Erythroblast (primary cell): Measurements from ENCODE around the gene UBL4B.

Source experiments
- DNase-seq, 2 experiments: peaks; one replicate each; lab custom pipeline; 2025; lab: John Stamatoyannopoulos, UW
- GATA1 ChIP-seq: IDR thresholded peaks from 2 replicates; pipeline ENCODE4 v1.6.1; 2011; ENCODE audit warnings: low read depth, mild to moderate bottlenecking, control low read depth, low read length, moderate library complexity
- POLR2A ChIP-seq: IDR thresholded peaks from 2 replicates; pipeline ENCODE4 v1.6.1; 2011; ENCODE audit warnings: mild to moderate bottlenecking, low read length

Gene UBL4B

DNA sequence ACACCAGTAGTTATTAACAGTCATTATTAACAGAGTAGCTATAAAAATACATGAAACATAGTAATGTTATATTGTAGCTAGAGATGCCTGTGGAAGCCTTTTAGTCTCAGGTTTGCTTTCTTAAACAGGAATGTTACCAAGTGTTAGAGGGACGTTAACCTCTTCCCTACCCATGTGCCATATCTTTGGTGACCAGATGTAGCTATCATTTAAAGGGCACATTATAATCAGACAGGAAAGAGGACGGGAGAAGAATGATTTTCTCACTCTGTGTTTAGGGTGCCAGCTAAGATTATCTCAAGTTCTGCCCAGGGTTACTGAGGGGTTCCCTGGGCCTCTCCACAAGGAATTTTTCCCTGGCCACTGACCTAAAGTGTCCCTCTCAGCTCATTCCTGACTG is 20.9 kb upstream of the UBL4B start:
- DNase-seq = no peak
- TF ChIP-seq POLR2A (no peak), GATA1 (no peak)

DNA sequence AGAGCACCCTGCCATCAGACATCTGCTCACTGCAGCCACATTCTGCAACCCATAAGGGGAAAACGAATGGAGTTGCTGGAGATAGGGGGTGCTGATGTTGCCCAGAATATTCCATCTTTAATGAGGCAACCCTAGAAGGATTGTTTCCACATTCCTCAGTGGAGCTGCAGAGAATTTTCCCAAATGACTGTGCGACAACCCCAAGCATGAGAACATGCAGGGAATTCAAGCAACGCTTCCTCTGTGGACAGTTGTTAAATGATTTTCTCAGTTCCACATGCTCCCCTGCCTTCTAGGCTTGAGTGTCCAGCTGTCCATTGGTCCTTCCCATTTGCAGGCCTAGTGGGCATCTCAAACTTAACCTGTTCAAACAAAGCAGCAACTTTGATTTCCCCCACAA is 20.5 kb upstream of the UBL4B start:
- DNase-seq = no peak
- TF ChIP-seq GATA1 = no peak
- no peak for TF ChIP-seq POLR2A

DNA sequence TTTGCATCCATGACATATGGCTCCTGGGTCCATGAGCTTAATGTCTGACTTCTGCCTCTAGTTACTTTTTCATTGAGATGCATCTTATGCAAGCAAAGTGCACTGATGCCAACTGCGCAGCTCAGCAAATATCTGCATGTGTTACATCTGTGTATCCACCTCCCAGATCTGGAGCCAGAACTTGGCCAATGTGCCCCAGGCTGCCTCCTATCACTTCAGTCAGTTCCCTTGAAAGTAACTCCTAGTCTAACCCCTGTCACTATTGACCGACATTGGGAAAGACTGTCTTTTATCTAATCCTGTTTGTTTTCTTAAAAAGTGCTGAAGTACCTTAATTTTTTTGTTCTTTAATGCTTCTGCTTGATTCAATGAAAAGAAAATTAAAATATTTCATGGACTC is 19.3 kb upstream of the UBL4B start:
- TF ChIP-seq GATA1 = no peak
- TF ChIP-seq POLR2A = no peak
- no peak for DNase-seq

DNA sequence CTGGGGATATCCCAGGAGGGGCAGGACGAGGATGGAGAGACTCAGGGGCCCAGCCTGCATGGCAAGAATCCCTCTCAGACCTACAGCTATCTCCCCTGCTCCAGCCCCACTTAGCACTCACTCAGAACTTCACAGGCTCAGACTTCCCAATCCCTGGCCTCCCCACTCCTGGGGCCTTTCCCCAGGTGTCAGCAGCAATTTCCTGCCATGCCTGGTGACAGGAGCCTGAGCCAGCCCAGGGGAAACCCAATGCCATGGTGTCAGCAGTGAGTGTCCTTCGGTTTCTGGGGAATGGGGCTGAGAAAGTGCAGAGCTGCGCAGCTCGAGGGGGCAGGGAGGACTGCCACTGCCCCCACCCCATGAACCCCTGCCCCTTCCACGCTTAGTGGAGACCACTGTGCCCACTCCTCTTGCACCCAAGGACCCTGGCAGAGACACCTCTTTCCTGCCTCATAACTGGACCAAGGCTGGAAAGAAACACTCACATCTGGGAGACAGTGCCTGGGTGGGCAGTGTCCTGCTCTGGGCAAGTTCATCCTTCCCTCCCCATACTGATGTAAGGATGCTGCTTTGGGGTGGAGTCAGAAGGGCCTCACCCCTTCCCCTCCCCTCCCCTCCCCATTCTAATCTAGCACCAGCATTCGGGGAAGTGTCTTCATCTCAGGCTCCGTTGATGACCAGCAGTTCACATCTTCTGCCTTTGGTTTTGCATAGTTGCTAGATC is 17.1 kb upstream of the UBL4B start:
- TF ChIP-seq GATA1 (no peak), POLR2A (no peak)
- DNase-seq = no peak

DNA sequence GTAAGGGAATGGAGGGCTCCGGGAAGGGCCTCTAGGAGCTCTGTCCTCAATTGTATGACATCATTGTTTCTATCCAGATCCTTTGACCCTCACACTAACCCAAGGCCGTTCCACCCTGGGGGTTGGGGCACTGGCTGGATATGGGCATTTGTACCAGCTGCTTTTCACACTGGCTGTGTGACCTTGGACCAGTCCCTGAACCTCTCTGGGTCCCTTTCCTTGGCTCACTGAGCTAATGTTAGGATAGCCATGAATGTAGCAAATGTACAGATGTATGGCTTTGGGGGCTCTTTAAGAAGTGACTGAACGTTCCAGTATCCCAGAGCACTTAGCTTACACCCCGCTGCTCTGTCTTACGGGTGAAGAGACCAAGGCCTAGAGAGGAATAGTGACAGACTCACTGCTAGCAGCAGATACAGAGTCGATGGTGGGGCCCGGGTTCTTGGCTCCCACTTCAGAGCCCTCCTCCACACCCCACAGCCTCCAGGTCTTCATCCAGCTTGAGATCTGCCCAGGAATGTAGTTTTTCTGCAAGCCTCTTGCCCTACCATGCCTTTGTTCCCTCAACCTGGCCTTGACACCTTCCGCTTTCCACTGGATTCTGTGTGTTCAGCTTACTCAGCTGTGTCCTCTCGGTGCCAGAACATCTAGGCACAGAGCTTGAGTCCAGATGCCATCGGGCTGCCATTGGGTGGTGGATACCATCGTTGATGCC is 14.6 kb upstream of the UBL4B start:
- no peak for DNase-seq
- no peak for TF ChIP-seq GATA1
- TF ChIP-seq POLR2A = no peak

DNA sequence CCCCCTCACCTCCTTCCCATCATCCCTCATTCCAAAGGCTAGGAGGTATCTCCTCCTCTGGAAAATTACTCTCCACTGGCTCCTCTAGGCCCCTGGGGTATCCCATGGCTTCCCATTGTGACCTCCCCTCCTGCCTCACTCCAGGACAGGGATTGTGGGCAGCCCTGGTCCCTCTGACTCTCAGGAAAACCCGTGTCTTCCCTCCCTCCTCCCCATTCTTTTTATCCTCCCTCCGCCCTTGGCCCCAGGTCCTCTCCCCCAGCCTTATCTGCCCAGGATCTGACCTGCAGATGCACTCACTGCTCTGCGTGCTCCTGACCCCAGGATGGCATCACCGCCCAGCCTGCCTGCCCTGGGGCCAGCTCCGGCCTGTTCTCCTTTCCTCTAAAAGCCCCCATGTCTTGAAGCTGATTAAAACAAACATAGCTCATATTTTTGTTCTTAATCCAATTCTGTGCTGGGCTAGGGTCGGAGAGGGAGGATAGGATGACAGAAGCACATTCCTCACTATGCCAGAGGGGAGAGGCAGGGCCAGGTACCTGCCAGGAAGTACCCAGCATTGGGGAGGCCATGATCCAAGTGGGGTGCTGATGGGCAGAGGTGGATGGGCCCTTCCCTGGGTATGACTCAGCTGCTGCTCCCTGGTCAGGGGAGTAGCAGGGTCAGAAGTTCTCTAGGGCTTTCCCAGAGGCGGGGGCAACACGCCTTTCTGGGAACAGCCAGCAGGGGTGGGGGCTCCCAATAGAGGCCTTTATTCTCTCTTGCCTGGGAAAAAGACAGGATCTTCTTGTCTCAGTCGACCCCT is 13.8 kb upstream of the UBL4B start:
- DNase-seq = no peak
- no peak for TF ChIP-seq GATA1
- TF ChIP-seq POLR2A = no peak

DNA sequence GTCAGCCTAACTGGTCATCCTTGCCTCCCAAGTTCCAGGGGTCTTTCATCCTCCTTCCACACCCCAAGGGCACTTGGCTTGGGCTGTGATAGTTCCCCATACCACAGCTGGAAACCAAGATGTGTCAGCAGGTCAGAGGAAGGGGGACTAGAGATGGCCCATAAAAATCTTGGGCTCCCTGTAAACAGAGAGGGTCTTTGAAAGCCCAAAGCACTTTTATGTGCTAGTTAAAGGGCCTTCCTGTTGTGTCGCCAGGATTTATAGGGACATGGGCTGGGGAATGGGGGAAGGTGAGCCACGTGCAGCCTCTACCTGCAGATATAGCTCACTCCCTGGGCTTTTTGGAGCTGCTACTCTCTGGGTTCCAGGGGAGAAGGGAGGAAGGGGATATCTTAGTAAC is 11.9 kb upstream of the UBL4B start:
- TF ChIP-seq GATA1 = no peak
- TF ChIP-seq POLR2A = no peak

DNA sequence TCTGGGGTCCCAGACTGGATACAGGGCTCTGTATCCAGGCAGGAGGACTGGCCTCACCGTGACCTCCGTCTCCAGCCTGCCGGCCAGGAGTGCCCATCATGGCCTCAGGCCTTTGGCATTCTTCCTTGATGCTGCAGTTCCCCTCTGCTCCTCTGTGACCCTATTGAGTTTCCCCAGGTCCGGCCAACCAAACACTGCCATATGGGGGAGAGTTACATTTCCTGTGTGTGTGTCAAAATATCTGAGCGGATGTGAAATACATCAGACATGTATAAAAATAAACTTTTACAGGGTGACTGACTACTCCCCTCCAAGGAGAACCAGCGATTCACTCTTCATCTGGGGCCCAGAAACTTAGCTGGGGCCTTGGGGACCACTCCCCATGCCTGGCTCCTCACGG is 10.2 kb upstream of the UBL4B start:
- TF ChIP-seq POLR2A = no peak
- no peak for TF ChIP-seq GATA1
- no peak for DNase-seq

More for the DNA sequence above, 11.9 kb upstream of the UBL4B start:
- no peak for DNase-seq

DNA sequence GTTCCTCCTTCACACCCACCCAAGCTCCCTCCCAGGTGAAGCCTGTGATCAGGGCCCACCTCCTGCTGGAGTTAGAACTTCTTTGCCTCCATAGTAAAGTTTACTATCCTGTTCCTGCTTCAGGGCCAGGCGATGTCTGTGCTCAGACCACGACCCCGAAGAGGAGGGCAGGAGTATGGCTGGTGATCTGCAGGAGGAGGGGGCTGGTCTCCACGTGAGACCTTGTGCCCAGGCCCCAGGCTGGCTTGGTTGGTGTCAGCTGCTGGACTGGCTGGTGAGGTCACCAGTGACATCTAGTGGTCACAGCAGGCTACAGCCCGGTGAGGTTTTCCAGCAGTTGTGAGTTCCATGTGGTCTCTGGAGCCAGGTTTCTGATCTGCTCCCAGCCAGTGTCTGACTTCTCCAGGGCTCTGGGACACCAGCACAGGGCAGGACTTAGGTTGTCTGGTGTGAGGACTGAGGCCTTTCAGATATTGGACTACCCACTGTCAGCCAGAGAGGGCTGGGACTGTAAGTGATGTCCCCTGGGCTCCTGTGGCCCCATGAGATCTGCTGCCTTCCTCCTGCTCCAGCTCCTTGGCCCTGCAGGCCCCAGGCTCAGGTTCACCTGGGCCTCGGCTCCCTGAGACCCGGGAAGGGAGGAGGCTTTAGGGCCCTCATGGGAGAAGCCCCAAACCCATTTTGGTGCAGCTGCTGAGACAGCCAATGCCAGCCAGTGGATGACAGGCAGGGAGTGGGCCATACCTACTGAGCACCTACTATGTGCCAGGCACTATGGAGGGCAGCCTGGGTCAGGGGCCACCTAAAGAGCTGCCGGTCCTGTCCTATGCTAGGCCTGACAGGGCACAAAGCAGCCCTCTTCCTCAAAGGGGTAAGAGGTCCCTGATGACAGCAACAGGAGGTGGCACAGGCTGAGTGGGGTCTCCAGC is 6.0 kb upstream of the UBL4B start:
- DNase-seq = peak; percentile 53 to 76
- TF ChIP-seq POLR2A (no peak), GATA1 (no peak)

DNA sequence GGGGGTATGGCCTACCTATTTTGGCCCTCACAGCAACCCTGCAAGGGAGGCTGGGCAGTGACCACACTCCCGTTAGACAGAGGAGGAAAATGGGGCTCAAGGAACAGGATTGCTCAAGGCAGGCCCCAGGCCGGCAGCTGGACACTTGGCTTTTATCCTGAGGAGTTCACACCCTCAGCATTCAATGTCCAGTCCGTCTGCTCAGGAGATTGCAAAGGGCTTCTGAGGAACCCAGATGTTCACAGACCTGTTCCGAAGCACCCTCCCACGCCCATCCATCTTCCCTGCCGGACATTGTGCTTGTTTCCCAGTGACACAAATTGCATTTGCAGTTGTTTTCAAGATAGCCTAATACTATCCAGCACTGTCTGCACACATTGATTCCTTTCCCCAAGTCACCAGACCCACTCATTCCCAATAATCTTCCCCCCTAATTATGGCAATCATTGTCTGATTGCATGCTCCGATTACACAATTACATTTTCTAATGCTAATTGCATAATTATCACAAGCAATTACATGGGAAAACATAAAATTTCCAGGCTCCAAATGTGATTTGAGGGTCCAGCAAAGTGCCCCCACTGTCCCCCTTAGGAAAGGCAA is 4.3 kb upstream of the UBL4B start:
- DNase-seq = no peak
- TF ChIP-seq POLR2A = no peak
- no peak for TF ChIP-seq GATA1

DNA sequence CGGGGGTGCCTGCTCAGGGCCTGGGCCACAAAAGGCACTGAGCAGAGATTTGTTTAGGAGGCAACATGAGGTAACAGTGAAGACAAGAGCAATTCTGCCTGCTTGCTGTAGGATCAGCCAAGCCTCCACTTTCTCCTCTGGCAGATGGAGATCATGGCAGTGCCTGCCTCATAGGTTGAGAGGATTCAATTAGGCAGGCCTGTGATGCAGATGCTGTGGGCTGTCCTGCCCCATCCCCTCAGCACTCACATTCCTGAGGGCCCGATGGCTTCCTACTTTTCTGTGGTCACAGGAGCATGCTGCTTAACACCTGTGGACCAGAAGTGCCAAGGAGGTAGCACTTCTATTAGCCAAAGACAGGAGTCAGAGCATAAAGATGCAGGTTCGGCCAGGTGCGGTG is 1.2 kb upstream of the UBL4B start:
- DNase-seq = no peak
- TF ChIP-seq POLR2A (no peak), GATA1 (no peak)

DNA sequence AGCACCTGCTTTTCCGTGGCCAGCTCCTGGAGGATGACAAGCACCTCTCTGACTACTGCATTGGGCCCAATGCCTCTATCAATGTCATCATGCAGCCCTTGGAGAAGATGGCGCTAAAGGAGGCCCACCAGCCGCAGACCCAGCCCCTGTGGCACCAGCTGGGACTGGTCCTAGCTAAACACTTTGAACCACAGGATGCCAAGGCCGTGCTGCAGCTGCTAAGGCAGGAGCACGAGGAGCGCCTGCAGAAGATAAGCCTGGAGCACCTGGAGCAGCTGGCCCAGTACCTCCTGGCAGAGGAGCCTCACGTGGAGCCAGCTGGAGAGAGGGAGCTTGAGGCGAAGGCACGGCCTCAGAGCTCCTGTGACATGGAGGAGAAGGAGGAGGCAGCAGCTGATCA is 413 bp downstream of the UBL4B start:
- TF ChIP-seq POLR2A = no peak
- no peak for TF ChIP-seq GATA1
- DNase-seq = no peak

DNA sequence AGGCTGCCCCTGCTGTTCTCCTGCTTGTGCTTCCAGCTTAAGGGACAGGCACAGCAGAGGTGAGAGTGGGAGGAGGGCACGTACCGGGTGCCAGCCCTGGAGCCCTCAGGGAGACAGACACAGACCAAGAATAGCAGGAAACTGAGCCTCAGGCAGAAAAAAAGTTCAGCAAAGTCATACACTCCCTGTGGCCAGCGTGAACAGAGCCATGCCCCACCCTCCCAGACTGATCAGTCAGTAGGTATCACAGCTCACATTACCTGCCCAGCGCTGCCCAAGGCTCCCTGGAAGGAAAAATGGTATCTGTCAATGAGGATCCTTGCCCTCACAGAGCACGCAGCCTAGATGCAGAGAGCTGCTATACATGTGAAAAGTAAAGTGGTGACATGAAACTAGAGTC is 1.3 kb downstream of the UBL4B start:
- DNase-seq = no peak
- TF ChIP-seq GATA1 (no peak), POLR2A (no peak)

DNA sequence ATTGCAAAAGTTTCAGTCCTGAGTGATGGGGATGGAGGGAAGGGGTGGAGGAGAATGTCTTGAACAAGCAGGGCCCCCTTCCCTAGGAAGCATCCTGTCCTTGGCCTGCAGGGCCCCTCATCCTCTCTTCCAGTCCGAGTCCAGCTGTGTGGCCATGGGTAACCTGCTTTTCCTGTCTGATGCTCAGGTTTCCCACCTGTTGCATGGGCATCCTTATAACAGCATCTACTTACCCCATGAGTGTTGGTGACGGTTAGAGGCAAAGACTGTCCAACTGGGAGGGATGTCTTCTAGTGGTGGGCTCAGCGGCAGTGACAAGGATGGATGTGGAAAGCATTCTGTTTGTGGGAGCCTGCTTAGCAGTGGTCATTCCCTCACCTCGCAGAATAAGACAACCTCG is 1.9 kb downstream of the UBL4B start:
- TF ChIP-seq GATA1 (no peak), POLR2A (no peak)
- no peak for DNase-seq
